ENCODE results near the gene TMPRSS11B. TPM values are rescaled to one million over a fixed set of nuclear protein-coding genes. Genes with fewer than 3 reads are reported as not detected.

The TMPRSS11B gene
- total RNA-seq, 1 experiment from 2014 or later: not detected

- TF ChIP-seq REST (IDR thresholded peaks at IDR 0.05; ENCODE audit: low read depth) (no peak), SRF (IDR thresholded peaks at IDR 0.05; ENCODE audit: low read depth) (no peak), EZH2 (IDR thresholded peaks at IDR 0.05) (no peak), EGR1 (IDR thresholded peaks at IDR 0.05; ENCODE audit: low read depth) (no peak), RAD21 (IDR thresholded peaks at IDR 0.05; ENCODE audit: low read depth) (no peak)
- TF ChIP-seq, protein P1, sequence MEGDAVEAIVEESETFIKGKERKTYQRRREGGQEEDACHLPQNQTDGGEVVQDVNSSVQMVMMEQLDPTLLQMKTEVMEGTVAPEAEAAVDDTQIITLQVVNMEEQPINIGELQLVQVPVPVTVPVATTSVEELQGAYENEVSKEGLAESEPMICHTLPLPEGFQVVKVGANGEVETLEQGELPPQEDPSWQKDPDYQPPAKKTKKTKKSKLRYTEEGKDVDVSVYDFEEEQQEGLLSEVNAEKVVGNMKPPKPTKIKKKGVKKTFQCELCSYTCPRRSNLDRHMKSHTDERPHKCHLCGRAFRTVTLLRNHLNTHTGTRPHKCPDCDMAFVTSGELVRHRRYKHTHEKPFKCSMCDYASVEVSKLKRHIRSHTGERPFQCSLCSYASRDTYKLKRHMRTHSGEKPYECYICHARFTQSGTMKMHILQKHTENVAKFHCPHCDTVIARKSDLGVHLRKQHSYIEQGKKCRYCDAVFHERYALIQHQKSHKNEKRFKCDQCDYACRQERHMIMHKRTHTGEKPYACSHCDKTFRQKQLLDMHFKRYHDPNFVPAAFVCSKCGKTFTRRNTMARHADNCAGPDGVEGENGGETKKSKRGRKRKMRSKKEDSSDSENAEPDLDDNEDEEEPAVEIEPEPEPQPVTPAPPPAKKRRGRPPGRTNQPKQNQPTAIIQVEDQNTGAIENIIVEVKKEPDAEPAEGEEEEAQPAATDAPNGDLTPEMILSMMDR (IDR thresholded peaks at IDR 0.05 in 2 of 3, conservative IDR thresholded peaks at IDR 0.05 in 1 of 3; ENCODE audit: borderline replicate concordance in 1 of 3, insufficient read depth in 1 of 3, low read depth in 2 of 3, low read length in 2 of 3): no peak
Observed at GRCh38 chr4:68250151-68250930, 4.8 kb upstream of the TMPRSS11B start (continued).

GRCh38 chr4:68249434-68249833 lies 3.9 kb upstream of the TMPRSS11B start:
- Histone ChIP-seq H2AFZ (ENCODE audit: low read depth, low read length, poor library complexity, severe bottlenecking) (no peak overlapping the region), H3K4me2 (ENCODE audit: low read length) (no peak overlapping the region), H4K20me1 (ENCODE audit: insufficient read depth) (no peaks in the 10 kb centered on the region), H3K79me2 (ENCODE audit: insufficient read depth, low read length) (no peaks in the 10 kb centered on the region), H3K27me3 (ENCODE audit: insufficient read depth, low read length) (no peaks in the 10 kb centered on the region), H3K36me3 (ENCODE audit: control insufficient read depth in 1 of 2, insufficient read depth in 2 of 2, low read length in 2 of 2) (no peaks in the 10 kb centered on the region), H3K9me3 (ENCODE audit: control insufficient read depth in 1 of 2, insufficient read depth in 1 of 2, low read depth in 1 of 2, low read length in 2 of 2) (no peaks in the 10 kb centered on the region), H3K27ac (ENCODE audit: low read depth, low read length) (no peak overlapping the region), H3K4me1 (ENCODE audit: control insufficient read depth in 1 of 2, insufficient read depth in 2 of 2, low read length in 2 of 2) (no peaks in the 10 kb centered on the region), H3K9ac (ENCODE audit: low read length) (no peak overlapping the region), H3K9me2 (ENCODE audit: insufficient read depth) (no peaks in the 10 kb centered on the region), H3K4me3 (replicated peaks in 1 of 2; ENCODE audit: low read depth in 1 of 2, low read length in 2 of 2) (no peak overlapping the region)
- intact Hi-C loops (cut with micrococcal nuclease): no loop called here
- BruUV-seq (replicated peaks): no TSS peak
- no peak for DNase-seq (ENCODE audit: low read depth, low spot score)
- POLR2A ChIA-PET: no interaction called here
- no peak for ATAC-seq
- RAD21 ChIA-PET (ENCODE audit: low non-redundant PET in 1 of 2, low total read pairs in 2 of 2, uncharacterized antibody in 2 of 2, unreplicated experiment in 2 of 2): no interaction called here
- CTCF ChIA-PET: no interaction called here
- TF ChIP-seq ELF1 (IDR thresholded peaks at IDR 0.05; ENCODE audit: borderline replicate concordance, low read depth) (no peak), YY1 (IDR thresholded peaks at IDR 0.05; ENCODE audit: extremely low read depth, insufficient replicate concordance, low read depth, low read length) (no peak), CBX3 (IDR thresholded peaks at IDR 0.05; ENCODE audit: low read depth) (no peak), REST (IDR thresholded peaks at IDR 0.05; ENCODE audit: low read depth) (no peak), ATF3 (IDR thresholded peaks at IDR 0.05) (no peak), EGR1 (IDR thresholded peaks at IDR 0.05; ENCODE audit: low read depth) (no peak)
- TF ChIP-seq, protein P1 (IDR thresholded peaks at IDR 0.05 in 2 of 3, conservative IDR thresholded peaks at IDR 0.05 in 1 of 3; ENCODE audit: borderline replicate concordance in 1 of 3, insufficient read depth in 1 of 3, low read depth in 2 of 3, low read length in 2 of 3): no peak
